Type B pancreatic cell (in vitro differentiated cells): ENCODE measurements around the gene PKN1. TPM values are rescaled to one million over a fixed set of nuclear protein-coding genes. Genes with fewer than 3 reads are reported as not detected.

ENCODE experiments used
- DNase-seq: peaks from one replicate; pipeline ENCODE4 v3.0.0; 2021; ENCODE audit warnings: mixed read lengths; ENCODE audit not compliant: unreplicated experiment; ENCODE audit errors: extremely low spot score
- H3K27ac Mint-ChIP-seq: 2 replicates; pipeline ENCODE4 v1.8.0; 2021; ENCODE audit warnings: mild to moderate bottlenecking, mixed read lengths
- H3K27me3 Mint-ChIP-seq: 2 replicates; pipeline ENCODE4 v1.8.0; 2021; ENCODE audit warnings: mixed read lengths
- H3K36me3 Mint-ChIP-seq: 2 replicates; pipeline ENCODE4 v1.8.0; 2021; ENCODE audit warnings: mixed read lengths
- H3K4me1 Mint-ChIP-seq: one replicate; pipeline ENCODE4 v1.8.0; 2021; ENCODE audit warnings: mixed read lengths; ENCODE audit not compliant: unreplicated experiment
- H3K4me3 Mint-ChIP-seq: 2 replicates; pipeline ENCODE4 v1.8.0; 2021; ENCODE audit warnings: mild to moderate bottlenecking, mixed read lengths
- H3K9me3 Mint-ChIP-seq: 2 replicates; pipeline ENCODE4 v1.8.0; 2021; ENCODE audit warnings: mixed read lengths
- total RNA-seq: library from RNA; stranded (reverse); gene quantifications from 2 replicates; pipeline ENCODE4 v1.2.1, GENCODE V29; 2021; ENCODE audit warnings: low replicate concordance
- TF ChIP-seq, protein P1 (sequence below): fragments of 200-600 bp; sonication (generic); conservative IDR thresholded peaks from 2 replicates; pipeline ENCODE4 v1.5.0; 2021; ENCODE audit warnings: antibody characterized with exemption, mild to moderate bottlenecking

PKN1 gene
- total RNA-seq, 1 donor from 2014 or later: 85.3 TPM

DNA sequence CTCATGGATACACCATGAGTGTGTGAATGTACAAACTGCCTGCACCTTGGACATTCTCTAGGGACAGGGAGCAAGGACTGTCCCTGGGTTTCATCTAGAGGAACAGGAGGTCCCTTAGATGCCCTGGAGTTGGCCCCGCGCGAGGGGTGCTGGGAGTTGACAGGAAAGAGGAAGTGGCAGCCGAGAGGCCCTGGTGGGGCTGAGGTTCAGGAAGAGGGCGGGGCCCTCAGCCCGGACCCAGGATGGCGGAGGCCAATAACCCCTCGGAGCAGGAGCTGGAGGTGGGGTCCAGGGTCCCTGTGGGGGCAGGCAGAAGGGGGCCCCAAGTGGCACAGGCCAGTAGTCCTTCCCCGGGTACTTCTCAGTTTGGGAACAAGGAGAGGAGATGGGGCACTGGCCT, 6.9 kb downstream of the PKN1 start:
- Mint-ChIP-seq H3K4me3 (no peak overlapping the region), H3K9me3 (no peaks in the 10 kb centered on the region), H3K36me3 (peaks cover 9% of the 10 kb centered on the region), H3K4me1 (peaks cover 6% of the 10 kb centered on the region), H3K27ac (no peak overlapping the region), H3K27me3 (no peaks in the 10 kb centered on the region)
- DNase-seq: no peak
- TF ChIP-seq, protein P1, sequence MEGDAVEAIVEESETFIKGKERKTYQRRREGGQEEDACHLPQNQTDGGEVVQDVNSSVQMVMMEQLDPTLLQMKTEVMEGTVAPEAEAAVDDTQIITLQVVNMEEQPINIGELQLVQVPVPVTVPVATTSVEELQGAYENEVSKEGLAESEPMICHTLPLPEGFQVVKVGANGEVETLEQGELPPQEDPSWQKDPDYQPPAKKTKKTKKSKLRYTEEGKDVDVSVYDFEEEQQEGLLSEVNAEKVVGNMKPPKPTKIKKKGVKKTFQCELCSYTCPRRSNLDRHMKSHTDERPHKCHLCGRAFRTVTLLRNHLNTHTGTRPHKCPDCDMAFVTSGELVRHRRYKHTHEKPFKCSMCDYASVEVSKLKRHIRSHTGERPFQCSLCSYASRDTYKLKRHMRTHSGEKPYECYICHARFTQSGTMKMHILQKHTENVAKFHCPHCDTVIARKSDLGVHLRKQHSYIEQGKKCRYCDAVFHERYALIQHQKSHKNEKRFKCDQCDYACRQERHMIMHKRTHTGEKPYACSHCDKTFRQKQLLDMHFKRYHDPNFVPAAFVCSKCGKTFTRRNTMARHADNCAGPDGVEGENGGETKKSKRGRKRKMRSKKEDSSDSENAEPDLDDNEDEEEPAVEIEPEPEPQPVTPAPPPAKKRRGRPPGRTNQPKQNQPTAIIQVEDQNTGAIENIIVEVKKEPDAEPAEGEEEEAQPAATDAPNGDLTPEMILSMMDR: no peak

DNA sequence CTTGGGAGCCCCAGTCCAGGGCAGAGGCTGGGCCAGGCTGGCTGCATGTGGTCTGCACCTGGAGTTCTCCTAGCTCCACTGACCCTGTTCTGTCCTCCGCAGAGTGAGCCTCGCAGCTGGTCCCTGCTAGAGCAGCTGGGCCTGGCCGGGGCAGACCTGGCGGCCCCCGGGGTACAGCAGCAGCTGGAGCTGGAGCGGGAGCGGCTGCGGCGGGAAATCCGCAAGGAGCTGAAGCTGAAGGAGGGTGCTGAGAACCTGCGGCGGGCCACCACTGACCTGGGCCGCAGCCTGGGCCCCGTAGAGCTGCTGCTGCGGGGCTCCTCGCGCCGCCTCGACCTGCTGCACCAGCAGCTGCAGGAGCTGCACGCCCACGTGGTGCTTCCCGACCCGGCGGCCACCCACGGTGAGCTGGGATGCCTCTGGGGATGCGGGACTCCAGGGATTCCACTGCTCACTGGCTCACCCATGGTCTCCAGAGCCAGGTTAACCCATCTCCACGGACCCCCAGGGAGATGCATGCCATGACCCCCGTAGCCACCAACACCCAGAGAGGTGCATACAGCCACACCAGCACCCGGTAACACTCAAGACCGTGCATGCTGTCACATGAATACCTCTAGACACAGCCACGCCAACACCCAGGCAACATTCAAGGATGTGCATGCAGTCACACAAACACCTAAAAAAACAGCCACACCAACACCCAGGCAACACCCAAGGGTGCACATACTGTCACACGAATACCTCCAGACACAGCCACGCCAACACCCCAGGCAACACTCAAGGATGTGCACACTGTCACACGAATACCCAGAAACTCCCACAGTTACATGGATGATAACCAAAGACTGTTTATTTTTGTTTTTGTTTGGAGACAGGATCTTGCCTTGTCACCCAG, 8.2 kb downstream of the PKN1 start:
- Mint-ChIP-seq H3K36me3 (peaks cover 9% of the 10 kb centered on the region), H3K27me3 (no peaks in the 10 kb centered on the region), H3K4me1 (peaks cover 6% of the 10 kb centered on the region), H3K4me3 (no peak overlapping the region), H3K9me3 (no peaks in the 10 kb centered on the region), H3K27ac (no peak overlapping the region)
- no peak for DNase-seq
- TF ChIP-seq, protein P1: no peak

DNA sequence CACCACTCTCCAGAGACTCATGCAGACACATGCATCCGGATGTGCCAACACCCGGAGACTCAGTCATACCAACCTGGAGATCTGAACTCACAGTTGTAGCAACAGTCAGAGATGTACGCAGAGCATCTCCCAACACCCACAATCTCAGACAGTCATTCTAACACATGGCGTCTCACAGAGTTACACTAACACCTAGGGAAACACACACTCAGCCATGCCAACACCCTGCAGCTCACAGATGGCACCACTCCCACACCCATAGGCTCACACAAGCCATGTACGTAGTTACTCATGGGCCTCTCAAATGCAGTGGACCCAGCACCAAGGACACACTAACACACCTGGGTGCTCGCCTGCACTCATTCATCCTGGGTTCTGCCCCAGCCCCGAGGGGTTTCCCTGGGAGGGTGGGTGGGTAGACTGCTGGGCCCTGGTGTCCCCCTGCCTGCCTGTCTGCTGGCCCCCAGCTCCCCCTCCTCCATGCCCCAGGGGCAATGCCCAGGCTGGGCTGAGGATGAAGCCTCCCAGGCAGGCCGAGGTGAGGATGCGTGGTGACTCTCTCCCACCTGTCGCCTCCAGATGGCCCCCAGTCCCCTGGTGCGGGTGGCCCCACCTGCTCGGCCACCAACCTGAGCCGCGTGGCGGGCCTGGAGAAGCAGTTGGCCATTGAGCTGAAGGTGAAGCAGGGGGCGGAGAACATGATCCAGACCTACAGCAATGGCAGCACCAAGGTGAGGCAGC, 10.0 kb downstream of the PKN1 start:
- no peaks in the 10 kb centered on the region for H3K27me3 Mint-ChIP-seq
- TF ChIP-seq, protein P1: no peak
- no peak for DNase-seq
- no peak overlapping the region for H3K27ac Mint-ChIP-seq
- H3K4me3 Mint-ChIP-seq: no peak overlapping the region
- H3K4me1 Mint-ChIP-seq: peaks cover 6% of the 10 kb centered on the region
- H3K9me3 Mint-ChIP-seq: no peaks in the 10 kb centered on the region
- peaks cover 15% of the 10 kb centered on the region for H3K36me3 Mint-ChIP-seq

DNA sequence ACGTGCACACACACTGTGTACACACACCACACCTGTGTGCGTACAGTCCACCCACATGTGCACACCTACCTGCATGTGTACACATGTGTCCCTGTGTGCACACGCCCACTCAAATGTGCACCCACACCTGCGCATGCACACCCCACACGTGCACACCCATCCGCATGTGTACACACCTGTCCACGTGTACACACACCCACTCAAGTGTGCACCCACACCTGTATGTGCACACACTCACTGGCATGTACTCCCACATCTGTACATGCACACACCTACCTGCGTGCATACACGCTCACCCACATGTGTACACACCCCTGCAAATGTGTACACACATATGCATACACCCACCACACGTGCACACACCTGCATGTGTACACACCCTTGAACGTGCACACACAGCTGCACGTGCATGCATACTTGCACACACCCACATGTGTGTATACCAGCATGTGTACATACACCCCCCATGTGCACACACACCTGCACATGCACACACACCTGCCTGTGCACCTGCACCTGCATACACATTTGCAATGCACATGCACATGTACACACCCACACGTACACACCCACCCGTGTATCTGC, 10.6 kb downstream of the PKN1 start:
- H3K36me3 Mint-ChIP-seq: peaks cover 18% of the 10 kb centered on the region
- no peak for DNase-seq
- TF ChIP-seq, protein P1: no peak
- H3K4me1 Mint-ChIP-seq: peaks cover 6% of the 10 kb centered on the region
- H3K9me3 Mint-ChIP-seq: no peaks in the 10 kb centered on the region
- H3K27me3 Mint-ChIP-seq: no peaks in the 10 kb centered on the region
- H3K4me3 Mint-ChIP-seq: no peak overlapping the region
- no peak overlapping the region for H3K27ac Mint-ChIP-seq

DNA sequence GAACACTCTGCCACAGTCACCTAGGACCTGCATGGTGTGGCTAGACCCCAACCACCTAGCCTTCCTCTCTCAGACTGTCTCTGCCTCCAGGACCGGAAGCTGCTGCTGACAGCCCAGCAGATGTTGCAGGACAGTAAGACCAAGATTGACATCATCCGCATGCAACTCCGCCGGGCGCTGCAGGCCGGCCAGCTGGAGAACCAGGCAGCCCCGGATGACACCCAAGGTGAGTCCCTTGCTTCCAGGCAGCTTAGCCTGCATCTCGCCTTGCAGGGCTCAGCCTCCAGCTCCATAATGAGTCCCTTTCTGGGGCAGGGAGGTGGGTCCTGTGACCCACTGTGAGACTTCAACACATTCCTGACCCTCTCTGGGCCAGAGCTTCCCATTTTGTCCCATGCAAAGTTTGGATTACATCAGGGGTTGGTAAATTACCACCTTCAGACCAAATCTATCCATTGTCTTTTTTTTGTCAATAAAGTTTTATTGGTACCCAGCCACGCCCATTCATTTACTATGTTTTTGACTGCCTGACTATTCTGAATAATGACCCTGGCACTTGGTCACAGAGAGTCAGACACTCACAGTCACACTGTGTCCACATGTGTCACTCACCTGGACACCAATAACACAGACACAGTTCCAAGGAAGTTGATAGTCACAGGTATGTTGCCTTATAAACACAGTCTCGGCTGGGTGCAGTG, 13.4 kb downstream of the PKN1 start:
- DNase-seq: no peak
- TF ChIP-seq, protein P1: no peak
- H3K27ac Mint-ChIP-seq: no peak overlapping the region
- H3K36me3 Mint-ChIP-seq: peaks cover 28% of the 10 kb centered on the region
- H3K4me1 Mint-ChIP-seq: no peaks in the 10 kb centered on the region
- no peaks in the 10 kb centered on the region for H3K9me3 Mint-ChIP-seq
- no peaks in the 10 kb centered on the region for H3K27me3 Mint-ChIP-seq
- no peak overlapping the region for H3K4me3 Mint-ChIP-seq
